ENCODE data around the gene PTS. TPM values are rescaled to one million over a fixed set of nuclear protein-coding genes. Genes with fewer than 3 reads are reported as not detected.

PTS gene
- total RNA-seq, 1 donor from 2014 or later: 64.6 TPM

DNA sequence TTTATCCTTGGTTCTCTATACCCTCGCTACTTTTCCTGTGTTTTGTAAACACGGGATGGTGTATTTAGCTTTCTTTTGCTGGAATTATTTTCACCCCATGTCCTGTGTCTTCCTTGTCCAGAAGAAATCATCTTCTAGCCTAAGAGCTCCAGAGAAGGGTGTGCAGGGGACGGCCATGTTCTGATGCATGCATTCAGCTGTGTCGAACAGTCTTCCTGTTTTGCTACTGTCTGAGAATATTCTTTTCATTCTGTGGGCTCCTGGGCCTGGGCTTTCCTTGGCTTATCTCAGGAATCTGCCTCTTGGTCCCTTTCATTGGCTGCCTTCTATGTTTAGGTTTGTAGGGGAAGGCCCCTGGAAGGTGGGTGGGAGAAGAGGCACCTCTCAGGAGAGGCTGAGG lies 45.0 kb downstream of the PTS start:
- Histone ChIP-seq H3K27me3 (ENCODE audit: insufficient read depth, low read length) (no peaks in the 10 kb centered on the region), H3K4me2 (ENCODE audit: low read length) (no peak overlapping the region), H3K9me3 (ENCODE audit: insufficient read depth, low read depth, low read length) (no peaks in the 10 kb centered on the region), H3K4me3 (ENCODE audit: insufficient read depth, low read depth, low read length) (no peak overlapping the region), H4K20me1 (ENCODE audit: insufficient read depth, low read length) (no peaks in the 10 kb centered on the region), H3K79me2 (ENCODE audit: insufficient read depth, low read length) (no peaks in the 10 kb centered on the region), H3K36me3 (ENCODE audit: insufficient read depth, low read length) (no peaks in the 10 kb centered on the region), H3K4me1 (ENCODE audit: insufficient read depth, low read length) (no peaks in the 10 kb centered on the region), H3K27ac (ENCODE audit: low read depth, low read length) (no peak overlapping the region), H2AFZ (ENCODE audit: low read depth, low read length) (no peak overlapping the region), H3K9ac (ENCODE audit: low read length) (no peak overlapping the region)
- no peaks in the 10 kb centered on the region for H3K27me3 Mint-ChIP-seq (ENCODE audit: low read depth, unreplicated experiment)
- no peak for DNase-seq (ENCODE audit: low read depth)
- TF ChIP-seq, protein P1, sequence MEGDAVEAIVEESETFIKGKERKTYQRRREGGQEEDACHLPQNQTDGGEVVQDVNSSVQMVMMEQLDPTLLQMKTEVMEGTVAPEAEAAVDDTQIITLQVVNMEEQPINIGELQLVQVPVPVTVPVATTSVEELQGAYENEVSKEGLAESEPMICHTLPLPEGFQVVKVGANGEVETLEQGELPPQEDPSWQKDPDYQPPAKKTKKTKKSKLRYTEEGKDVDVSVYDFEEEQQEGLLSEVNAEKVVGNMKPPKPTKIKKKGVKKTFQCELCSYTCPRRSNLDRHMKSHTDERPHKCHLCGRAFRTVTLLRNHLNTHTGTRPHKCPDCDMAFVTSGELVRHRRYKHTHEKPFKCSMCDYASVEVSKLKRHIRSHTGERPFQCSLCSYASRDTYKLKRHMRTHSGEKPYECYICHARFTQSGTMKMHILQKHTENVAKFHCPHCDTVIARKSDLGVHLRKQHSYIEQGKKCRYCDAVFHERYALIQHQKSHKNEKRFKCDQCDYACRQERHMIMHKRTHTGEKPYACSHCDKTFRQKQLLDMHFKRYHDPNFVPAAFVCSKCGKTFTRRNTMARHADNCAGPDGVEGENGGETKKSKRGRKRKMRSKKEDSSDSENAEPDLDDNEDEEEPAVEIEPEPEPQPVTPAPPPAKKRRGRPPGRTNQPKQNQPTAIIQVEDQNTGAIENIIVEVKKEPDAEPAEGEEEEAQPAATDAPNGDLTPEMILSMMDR (IDR thresholded peaks at IDR 0.05; ENCODE audit: insufficient read depth, low read depth, low read length): no peak
- TF ChIP-seq EZH2 (IDR thresholded peaks at IDR 0.05; ENCODE audit: insufficient read depth, low read length): no peak
- H3K9me3 Mint-ChIP-seq (ENCODE audit: unreplicated experiment): no peaks in the 10 kb centered on the region
- no peak for FAIRE-seq
- H3K36me3 Mint-ChIP-seq (ENCODE audit: low read depth, unreplicated experiment): peaks cover 5% of the 10 kb centered on the region
- peaks cover 19% of the 10 kb centered on the region for H3K4me1 Mint-ChIP-seq (ENCODE audit: low read depth, unreplicated experiment)
- H3K4me3 Mint-ChIP-seq (ENCODE audit: unreplicated experiment): no peak overlapping the region
- H3K27ac Mint-ChIP-seq (ENCODE audit: unreplicated experiment): no peak overlapping the region

DNA sequence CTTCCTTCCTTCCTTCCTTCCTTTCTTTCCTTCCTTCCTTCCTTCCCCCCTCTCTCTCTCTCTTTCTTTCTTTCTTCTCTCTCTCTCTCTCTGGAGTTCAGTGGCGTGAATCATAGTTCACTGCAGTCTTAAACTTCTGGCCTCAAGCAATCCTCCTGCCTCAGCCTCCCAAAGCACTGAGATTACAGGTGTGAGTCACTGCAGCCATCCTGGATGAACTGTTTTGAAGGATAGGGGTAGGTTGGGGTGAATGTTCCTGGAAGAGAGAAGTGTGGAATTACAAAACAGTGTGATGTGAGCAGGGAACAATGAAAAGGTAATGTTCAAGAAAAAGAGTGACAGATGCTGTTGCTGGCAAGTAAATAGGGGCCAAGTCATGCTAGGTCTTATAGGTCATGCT lies 46.8 kb downstream of the PTS start:
- H3K4me3 Mint-ChIP-seq (ENCODE audit: unreplicated experiment): no peak overlapping the region
- DNase-seq (ENCODE audit: low read depth) (no peak), FAIRE-seq (no peak)
- H2AFZ ChIP-seq (ENCODE audit: low read depth, low read length): no peak overlapping the region
- no peaks in the 10 kb centered on the region for H3K9me3 Mint-ChIP-seq (ENCODE audit: unreplicated experiment)
- H3K9me3 ChIP-seq (ENCODE audit: insufficient read depth, low read depth, low read length): no peaks in the 10 kb centered on the region
- no peak overlapping the region for H3K27ac Mint-ChIP-seq (ENCODE audit: unreplicated experiment)
- H3K4me2 ChIP-seq (ENCODE audit: low read length): no peak overlapping the region
- no peak overlapping the region for H3K9ac ChIP-seq (ENCODE audit: low read length)
- H3K27me3 Mint-ChIP-seq (ENCODE audit: low read depth, unreplicated experiment): no peaks in the 10 kb centered on the region
- peaks cover 25% of the 10 kb centered on the region for H3K4me1 Mint-ChIP-seq (ENCODE audit: low read depth, unreplicated experiment)
- H3K4me3 ChIP-seq (ENCODE audit: insufficient read depth, low read depth, low read length): no peak overlapping the region
- H3K79me2 ChIP-seq (ENCODE audit: insufficient read depth, low read length): no peaks in the 10 kb centered on the region
- H3K27me3 ChIP-seq (ENCODE audit: insufficient read depth, low read length): no peaks in the 10 kb centered on the region
- H3K36me3 Mint-ChIP-seq (ENCODE audit: low read depth, unreplicated experiment): peaks cover 5% of the 10 kb centered on the region
- no peaks in the 10 kb centered on the region for H4K20me1 ChIP-seq (ENCODE audit: insufficient read depth, low read length)
- TF ChIP-seq, protein P1 (IDR thresholded peaks at IDR 0.05; ENCODE audit: insufficient read depth, low read depth, low read length): no peak
- no peak for TF ChIP-seq EZH2 (IDR thresholded peaks at IDR 0.05; ENCODE audit: insufficient read depth, low read length)
- no peak overlapping the region for H3K27ac ChIP-seq (ENCODE audit: low read depth, low read length)
- H3K36me3 ChIP-seq (ENCODE audit: insufficient read depth, low read length): no peaks in the 10 kb centered on the region
- H3K4me1 ChIP-seq (ENCODE audit: insufficient read depth, low read length): no peaks in the 10 kb centered on the region

DNA sequence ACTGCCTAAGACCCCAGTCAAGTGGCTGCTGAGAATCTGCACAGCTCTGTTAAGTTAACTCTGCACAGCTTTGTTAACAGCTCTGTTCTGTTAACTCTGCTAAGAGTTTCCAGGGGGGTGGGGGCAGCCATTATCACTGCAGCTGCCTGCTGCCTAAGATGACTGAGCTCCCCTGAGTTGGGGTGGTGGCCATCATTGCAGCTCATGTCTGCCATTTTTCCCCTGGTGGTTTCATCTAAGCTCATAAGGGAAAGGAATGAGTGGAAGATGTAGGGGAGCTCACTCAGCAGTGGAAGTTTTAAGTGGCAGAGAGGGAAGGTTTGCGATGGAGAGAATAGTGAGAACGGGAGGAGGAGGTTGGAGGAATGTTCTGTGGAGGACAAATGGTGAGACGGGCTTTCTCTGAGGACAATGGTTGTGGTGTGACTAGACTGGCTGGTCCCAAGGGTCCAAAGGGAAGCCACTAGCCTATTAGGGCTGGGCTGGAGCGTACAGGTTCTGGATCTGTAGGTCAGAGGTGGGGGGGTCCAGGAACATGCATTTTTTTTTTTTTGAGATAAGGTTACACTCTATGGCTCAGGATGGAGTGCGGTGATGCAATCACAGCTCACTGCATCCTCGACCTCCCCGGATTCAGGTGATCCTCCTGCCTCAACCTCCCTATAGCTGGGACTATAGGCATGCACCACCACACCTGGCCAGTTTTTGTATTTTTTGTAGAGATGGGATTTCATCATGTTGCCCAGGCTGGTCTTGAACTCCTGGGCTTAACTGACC lies 48.0 kb downstream of the PTS start:
- Mint-ChIP-seq H3K9me3 (ENCODE audit: unreplicated experiment) (no peaks in the 10 kb centered on the region), H3K27ac (ENCODE audit: unreplicated experiment) (no peak overlapping the region), H3K36me3 (ENCODE audit: low read depth, unreplicated experiment) (peaks cover 5% of the 10 kb centered on the region), H3K4me3 (ENCODE audit: unreplicated experiment) (no peak overlapping the region), H3K4me1 (ENCODE audit: low read depth, unreplicated experiment) (peaks cover 32% of the 10 kb centered on the region), H3K27me3 (ENCODE audit: low read depth, unreplicated experiment) (no peaks in the 10 kb centered on the region)
- H4K20me1 ChIP-seq (ENCODE audit: insufficient read depth, low read length): no peaks in the 10 kb centered on the region
- H3K4me3 ChIP-seq (ENCODE audit: insufficient read depth, low read depth, low read length): no peak overlapping the region
- H3K9me3 ChIP-seq (ENCODE audit: insufficient read depth, low read depth, low read length): no peaks in the 10 kb centered on the region
- H3K4me2 ChIP-seq (ENCODE audit: low read length): no peak overlapping the region
- H3K9ac ChIP-seq (ENCODE audit: low read length): no peak overlapping the region
- DNase-seq (ENCODE audit: low read depth): no peak
- FAIRE-seq: no peak
- TF ChIP-seq EZH2 (IDR thresholded peaks at IDR 0.05; ENCODE audit: insufficient read depth, low read length): no peak
- TF ChIP-seq, protein P1 (IDR thresholded peaks at IDR 0.05; ENCODE audit: insufficient read depth, low read depth, low read length): no peak
- no peaks in the 10 kb centered on the region for H3K36me3 ChIP-seq (ENCODE audit: insufficient read depth, low read length)
- H3K27me3 ChIP-seq (ENCODE audit: insufficient read depth, low read length): no peaks in the 10 kb centered on the region
- no peaks in the 10 kb centered on the region for H3K4me1 ChIP-seq (ENCODE audit: insufficient read depth, low read length)
- no peak overlapping the region for H2AFZ ChIP-seq (ENCODE audit: low read depth, low read length)
- H3K79me2 ChIP-seq (ENCODE audit: insufficient read depth, low read length): no peaks in the 10 kb centered on the region
- H3K27ac ChIP-seq (ENCODE audit: low read depth, low read length): no peak overlapping the region
